Activated B cell treated with CpG ODN at 0.5 μM for 24 hours (primary cell): Measurements from ENCODE around the gene EGLN1. TPM values are rescaled to one million over a fixed set of nuclear protein-coding genes. Genes with fewer than 3 reads are reported as not detected.
"Not testable (repeated sequence)": the region's sequence is repeated elsewhere in the genome, so short reads cannot be mapped to it uniquely, and the experiment has no call there.

Experiments used
- ATAC-seq: fragments of 200-7000 bp; cut with Tn5 transposase; one replicate; pipeline ENCODE4 v1.10.0; 2021; ENCODE audit warnings: low read depth, mild to moderate bottlenecking, moderate library complexity
- CTCF ChIA-PET: fragments of 350-600 bp; sonication (Branson Sonifier 250); formaldehyde crosslinking; loops from one replicate; lab custom pipeline; 2021; ENCODE audit warnings: antibody characterized with exemption; lab: Charles Lee
- POLR2A ChIA-PET: fragments of 350-600 bp; sonication (Branson Sonifier 250); formaldehyde crosslinking; loops from one replicate; lab custom pipeline; 2021; ENCODE audit warnings: antibody characterized with exemption; lab: Charles Lee
- DNase-seq: peaks from one replicate; pipeline ENCODE4 v3.0.0; 2022
- H3K27ac Mint-ChIP-seq: one replicate; pipeline ENCODE4 v1.8.0; 2020; ENCODE audit warnings: mixed read lengths
- H3K27me3 Mint-ChIP-seq: one replicate; pipeline ENCODE4 v1.8.0; 2021; ENCODE audit warnings: mixed read lengths
- H3K36me3 Mint-ChIP-seq: one replicate; pipeline ENCODE4 v1.8.0; 2021; ENCODE audit warnings: low read depth, mixed read lengths
- H3K4me1 Mint-ChIP-seq: one replicate; pipeline ENCODE4 v1.8.0; 2021; ENCODE audit warnings: mixed read lengths
- H3K4me3 Mint-ChIP-seq: one replicate; pipeline ENCODE4 v1.8.0; 2020; ENCODE audit warnings: mild to moderate bottlenecking, mixed read lengths
- H3K9me3 Mint-ChIP-seq: one replicate; pipeline ENCODE4 v1.8.0; 2020; ENCODE audit warnings: mixed read lengths
- intact Hi-C: fragments of 100-400 bp; cut with micrococcal nuclease; formaldehyde crosslinking; loops from one replicate; pipeline ENCODE4 v1.15.1; 2024
- total RNA-seq: library from RNA; stranded (reverse); gene quantifications from 2 replicates; pipeline ENCODE4 v1.2.3, GENCODE V29; 2022
- TF ChIP-seq, protein P1 (sequence below): fragments of 200-600 bp; IDR thresholded peaks from one replicate; pipeline ENCODE4 v1.8.0; 2022; ENCODE audit warnings: antibody characterized with exemption, mild to moderate bottlenecking

EGLN1 gene
- total RNA-seq, 1 donor from 2014 or later, result 15.6 TPM

DNA sequence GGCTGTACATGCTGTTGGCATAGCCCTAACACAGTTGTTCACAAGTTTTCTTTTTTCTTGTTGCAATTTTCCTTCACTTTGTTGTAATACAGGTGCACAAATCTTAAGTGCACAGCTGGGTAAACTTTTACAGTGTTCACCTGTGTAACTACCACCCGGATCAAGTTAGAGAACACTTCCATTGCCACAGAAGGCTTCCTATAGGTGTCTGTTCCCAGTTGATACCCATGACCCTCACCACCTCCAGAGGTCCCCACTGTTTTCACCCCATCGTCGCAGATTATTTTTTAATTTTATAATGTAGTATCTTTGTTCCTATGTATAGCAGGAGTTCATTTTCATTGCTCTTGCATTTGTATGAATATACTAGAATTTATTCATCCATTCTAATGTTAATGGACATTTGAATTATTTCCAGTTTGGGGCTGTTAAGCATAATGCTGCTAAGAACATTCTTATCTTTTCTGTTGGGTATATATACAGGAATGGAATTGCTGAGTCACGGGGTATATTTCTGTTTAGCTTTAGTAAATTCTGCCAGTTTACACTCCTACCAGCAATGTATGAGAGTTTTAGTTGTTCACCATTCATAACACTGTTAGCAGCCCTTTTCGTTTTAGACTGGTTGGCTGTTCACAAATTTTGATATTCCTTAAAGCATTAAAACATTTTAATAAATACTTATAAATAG is 67.6 kb downstream of the EGLN1 start:
- ATAC-seq, result no peak

DNA sequence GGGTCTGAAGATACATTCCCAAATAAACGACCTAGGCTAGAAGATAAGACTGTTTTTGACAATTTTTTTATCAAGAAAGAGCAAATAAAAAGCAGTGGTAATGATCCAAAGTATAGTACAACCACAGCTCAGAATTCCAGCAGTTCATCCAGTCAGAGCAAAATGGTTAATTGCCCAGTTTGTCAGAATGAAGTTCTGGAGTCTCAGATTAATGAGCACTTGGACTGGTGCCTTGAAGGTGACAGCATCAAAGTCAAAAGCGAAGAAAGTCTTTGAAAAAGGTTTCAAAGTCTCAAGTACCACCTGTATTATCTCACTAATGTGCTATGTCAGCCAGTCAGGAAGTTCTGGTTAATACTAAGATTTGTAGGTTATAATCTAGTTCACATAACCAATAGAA is 69.0 kb downstream of the EGLN1 start:
- peaks cover 46% of the 10 kb centered on the region for H3K36me3 Mint-ChIP-seq
- no peaks in the 10 kb centered on the region for H3K9me3 Mint-ChIP-seq
- no peak overlapping the region for H3K27ac Mint-ChIP-seq
- no peak overlapping the region for H3K4me3 Mint-ChIP-seq
- intact Hi-C loops, result no loop called here
- TF ChIP-seq, protein P1, sequence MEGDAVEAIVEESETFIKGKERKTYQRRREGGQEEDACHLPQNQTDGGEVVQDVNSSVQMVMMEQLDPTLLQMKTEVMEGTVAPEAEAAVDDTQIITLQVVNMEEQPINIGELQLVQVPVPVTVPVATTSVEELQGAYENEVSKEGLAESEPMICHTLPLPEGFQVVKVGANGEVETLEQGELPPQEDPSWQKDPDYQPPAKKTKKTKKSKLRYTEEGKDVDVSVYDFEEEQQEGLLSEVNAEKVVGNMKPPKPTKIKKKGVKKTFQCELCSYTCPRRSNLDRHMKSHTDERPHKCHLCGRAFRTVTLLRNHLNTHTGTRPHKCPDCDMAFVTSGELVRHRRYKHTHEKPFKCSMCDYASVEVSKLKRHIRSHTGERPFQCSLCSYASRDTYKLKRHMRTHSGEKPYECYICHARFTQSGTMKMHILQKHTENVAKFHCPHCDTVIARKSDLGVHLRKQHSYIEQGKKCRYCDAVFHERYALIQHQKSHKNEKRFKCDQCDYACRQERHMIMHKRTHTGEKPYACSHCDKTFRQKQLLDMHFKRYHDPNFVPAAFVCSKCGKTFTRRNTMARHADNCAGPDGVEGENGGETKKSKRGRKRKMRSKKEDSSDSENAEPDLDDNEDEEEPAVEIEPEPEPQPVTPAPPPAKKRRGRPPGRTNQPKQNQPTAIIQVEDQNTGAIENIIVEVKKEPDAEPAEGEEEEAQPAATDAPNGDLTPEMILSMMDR, result no peak
- no peak for ATAC-seq
- no peak for DNase-seq
- H3K27me3 Mint-ChIP-seq, result no peaks in the 10 kb centered on the region
- ChIA-PET POLR2A (no interaction called here), CTCF (no interaction called here)
- peaks cover 9% of the 10 kb centered on the region for H3K4me1 Mint-ChIP-seq

More for the DNA sequence above, 67.6 kb downstream of the EGLN1 start:
- intact Hi-C loops, result loop anchor here (5.0 kb wide), 1 partner anchor 68 kb away; the partner anchor contains the start of gene EGLN1
- CTCF ChIA-PET, result interaction anchor here (1.0 to 1.3 kb wide), 3 partner anchors 9 to 249 kb away, joined by 3 read pairs; partner anchors contain the start of genes EXOC8 and SPRTN
- Mint-ChIP-seq H3K27ac (no peak overlapping the region), H3K4me3 (no peak overlapping the region), H3K36me3 (peaks cover 36% of the 10 kb centered on the region), H3K27me3 (no peaks in the 10 kb centered on the region), H3K9me3 (no peaks in the 10 kb centered on the region), H3K4me1 (peaks cover 10% of the 10 kb centered on the region)
- TF ChIP-seq, protein P1, result no peak
- DNase-seq, result no peak
- POLR2A ChIA-PET, result no interaction called here

GRCh38 chr1:231351816-231352215 is 70.3 kb downstream of the EGLN1 start:
- no peaks in the 10 kb centered on the region for H3K27me3 Mint-ChIP-seq
- no peaks in the 10 kb centered on the region for H3K9me3 Mint-ChIP-seq
- H3K27ac Mint-ChIP-seq, result no peak overlapping the region
- no peak for ATAC-seq
- H3K4me1 Mint-ChIP-seq, result no peaks in the 10 kb centered on the region
- TF ChIP-seq, protein P1, result no peak
- no peak overlapping the region for H3K4me3 Mint-ChIP-seq
- no peak for DNase-seq
- POLR2A ChIA-PET, result no interaction called here
- intact Hi-C loops, result no loop called here
- peaks cover 55% of the 10 kb centered on the region for H3K36me3 Mint-ChIP-seq
- CTCF ChIA-PET, result no interaction called here

DNA sequence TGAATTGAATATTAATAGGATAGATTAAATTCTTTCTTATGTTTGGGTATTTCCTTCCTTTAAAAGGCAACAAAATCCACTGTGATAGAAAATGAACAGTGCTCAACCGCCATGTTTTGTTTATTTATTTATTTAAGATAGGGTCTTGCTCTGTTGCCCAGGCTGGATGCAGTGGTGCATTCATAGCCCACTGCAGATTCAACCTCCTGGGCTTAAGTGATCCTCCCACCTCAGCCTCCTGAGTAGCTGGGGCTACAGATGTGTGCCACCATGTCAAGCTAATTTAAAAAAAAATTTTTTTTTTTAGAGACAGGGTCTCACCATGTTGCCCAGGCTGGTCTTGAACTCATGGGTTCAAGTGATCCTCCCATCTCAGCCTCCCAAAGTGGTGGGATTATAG is 73.2 kb downstream of the EGLN1 start:
- H3K4me1 Mint-ChIP-seq, intact Hi-C loops, H3K27ac Mint-ChIP-seq, DNase-seq, H3K27me3 Mint-ChIP-seq, H3K4me3 Mint-ChIP-seq, ATAC-seq, H3K9me3 Mint-ChIP-seq: not testable (repeated sequence)
- ChIA-PET POLR2A (interaction anchor here (1.7 kb wide), 1 partner anchor 11 kb away, joined by 5 read pairs; the partner anchor contains the start of gene EXOC8), CTCF (interaction anchor here (0.9 kb wide), 1 partner anchor 9 kb away, joined by 5 read pairs; no protein-coding TSS in a partner anchor)
- peaks cover 70% of the 10 kb centered on the region for H3K36me3 Mint-ChIP-seq

GRCh38 chr1:231348442-231348841 is 73.6 kb downstream of the EGLN1 start:
- no peaks in the 10 kb centered on the region for H3K4me1 Mint-ChIP-seq
- no peaks in the 10 kb centered on the region for H3K27me3 Mint-ChIP-seq
- no peak overlapping the region for H3K27ac Mint-ChIP-seq
- ChIA-PET CTCF (interaction anchor here (0.9 kb wide), 1 partner anchor 10 kb away, joined by 5 read pairs; no protein-coding TSS in a partner anchor), POLR2A (interaction anchor here (1.7 kb wide), 1 partner anchor 11 kb away, joined by 5 read pairs; the partner anchor contains the start of gene EXOC8)
- TF ChIP-seq, protein P1, result no peak
- peaks cover 74% of the 10 kb centered on the region for H3K36me3 Mint-ChIP-seq
- no peaks in the 10 kb centered on the region for H3K9me3 Mint-ChIP-seq
- DNase-seq (no peak), ATAC-seq (no peak)
- no peak overlapping the region for H3K4me3 Mint-ChIP-seq
- intact Hi-C loops, result no loop called here
